ENCODE measurements around the gene MAP2. TPM values are rescaled to one million over a fixed set of nuclear protein-coding genes. Genes with fewer than 3 reads are reported as not detected.

Gene MAP2
- total and polyA plus RNA-seq, 2 donors (not counting 1 experiment from before 2014, with no cell fraction given): 1.8 to 3.0 TPM

DNA sequence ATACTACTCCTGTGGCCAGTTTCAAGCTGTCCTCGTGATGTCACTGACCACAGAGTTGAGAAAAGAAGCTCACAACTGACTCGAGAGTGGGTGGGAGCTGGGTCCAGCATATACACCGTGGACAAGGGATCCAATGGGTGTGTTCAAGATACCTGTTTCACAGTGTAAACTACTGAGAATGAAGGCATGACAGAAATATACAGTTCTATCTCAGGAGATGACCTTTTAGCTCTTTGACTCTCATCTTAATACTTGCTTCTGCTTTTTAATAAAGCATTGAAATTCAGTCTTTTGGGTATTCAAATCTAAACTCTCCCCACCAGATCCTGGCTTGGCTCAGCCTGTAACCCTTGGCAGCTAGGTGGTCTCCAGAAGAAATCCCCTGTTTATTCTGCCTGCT lies 130.1 kb downstream of the MAP2 start:
- CTCF ChIA-PET: interaction anchor here (0.9 to 5.1 kb wide), 4 partner anchors 27 to 219 kb away, joined by 3 to 48 read pairs (median 10); partner anchors contain the start of gene MAP2
- Histone ChIP-seq H4K20me1 (ENCODE audit: control insufficient read depth, insufficient read depth, low read length, poor library complexity, severe bottlenecking) (no peaks in the 10 kb centered on the region), H3K27me3 (replicated peaks in 1 of 4; ENCODE audit: control extremely low read depth in 1 of 4, control insufficient read depth in 3 of 4, insufficient read depth in 4 of 4, low read length in 3 of 4) (no peaks in the 10 kb centered on the region), H3K9ac (ENCODE audit: low read length) (no peak overlapping the region), H3K4me2 (replicated peaks; ENCODE audit: low read depth, low read length, poor library complexity, severe bottlenecking) (no peak overlapping the region), H3K4me3 (ENCODE audit: control extremely low read depth in 1 of 5, extremely low read depth in 1 of 5, insufficient read depth in 1 of 5, low read depth in 2 of 5, low read length in 4 of 5) (no peak overlapping the region), H3K36me3 (replicated peaks in 1 of 2; ENCODE audit: control extremely low read depth in 1 of 2, control insufficient read depth in 1 of 2, extremely low read depth in 1 of 2, insufficient read depth in 2 of 2, low read length in 1 of 2) (no peaks in the 10 kb centered on the region), H3K9me3 (ENCODE audit: control extremely low read depth in 1 of 3, control insufficient read depth in 2 of 3, insufficient read depth in 1 of 3, low read length in 2 of 3) (peaks cover 0 to 3% (median 1%) of the 10 kb centered on the region in 3 donors), H2AFZ (ENCODE audit: insufficient read depth, low read depth, low read length, poor library complexity, severe bottlenecking) (no peak overlapping the region), H3K4me1 (ENCODE audit: control insufficient read depth in 2 of 2, insufficient read depth in 2 of 2, low read length in 2 of 2) (peaks cover 0 to 3% of the 10 kb centered on the region in 2 donors), H3K79me2 (ENCODE audit: control insufficient read depth, insufficient read depth, low read length) (no peaks in the 10 kb centered on the region), H3K27ac (ENCODE audit: low read length in 2 of 2) (no peak overlapping the region)
- Mint-ChIP-seq H3K9me3 (ENCODE audit: insufficient read depth) (no peaks in the 10 kb centered on the region), H3K27me3 (no peaks in the 10 kb centered on the region), H3K4me3 (no peak overlapping the region), H3K4me1 (peaks cover 7% of the 10 kb centered on the region), H3K27ac (no peak overlapping the region)
- no peak for TF ChIP-seq EZH2 (IDR thresholded peaks at IDR 0.05; ENCODE audit: borderline replicate concordance, insufficient read depth, low read depth, low read length, poor library complexity, severe bottlenecking)
- TF ChIP-seq, protein P1, sequence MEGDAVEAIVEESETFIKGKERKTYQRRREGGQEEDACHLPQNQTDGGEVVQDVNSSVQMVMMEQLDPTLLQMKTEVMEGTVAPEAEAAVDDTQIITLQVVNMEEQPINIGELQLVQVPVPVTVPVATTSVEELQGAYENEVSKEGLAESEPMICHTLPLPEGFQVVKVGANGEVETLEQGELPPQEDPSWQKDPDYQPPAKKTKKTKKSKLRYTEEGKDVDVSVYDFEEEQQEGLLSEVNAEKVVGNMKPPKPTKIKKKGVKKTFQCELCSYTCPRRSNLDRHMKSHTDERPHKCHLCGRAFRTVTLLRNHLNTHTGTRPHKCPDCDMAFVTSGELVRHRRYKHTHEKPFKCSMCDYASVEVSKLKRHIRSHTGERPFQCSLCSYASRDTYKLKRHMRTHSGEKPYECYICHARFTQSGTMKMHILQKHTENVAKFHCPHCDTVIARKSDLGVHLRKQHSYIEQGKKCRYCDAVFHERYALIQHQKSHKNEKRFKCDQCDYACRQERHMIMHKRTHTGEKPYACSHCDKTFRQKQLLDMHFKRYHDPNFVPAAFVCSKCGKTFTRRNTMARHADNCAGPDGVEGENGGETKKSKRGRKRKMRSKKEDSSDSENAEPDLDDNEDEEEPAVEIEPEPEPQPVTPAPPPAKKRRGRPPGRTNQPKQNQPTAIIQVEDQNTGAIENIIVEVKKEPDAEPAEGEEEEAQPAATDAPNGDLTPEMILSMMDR (IDR thresholded peaks at IDR 0.05): no peak
- no peak for DNase-seq
- POLR2A ChIA-PET: no interaction called here
- ATAC-seq (ENCODE audit: low read depth): no peak
- intact Hi-C loops (cut with micrococcal nuclease): no loop called here
- WGBS (ENCODE audit: insufficient coverage): 83% methylated on average over 3 of the region's 3 CpGs

DNA sequence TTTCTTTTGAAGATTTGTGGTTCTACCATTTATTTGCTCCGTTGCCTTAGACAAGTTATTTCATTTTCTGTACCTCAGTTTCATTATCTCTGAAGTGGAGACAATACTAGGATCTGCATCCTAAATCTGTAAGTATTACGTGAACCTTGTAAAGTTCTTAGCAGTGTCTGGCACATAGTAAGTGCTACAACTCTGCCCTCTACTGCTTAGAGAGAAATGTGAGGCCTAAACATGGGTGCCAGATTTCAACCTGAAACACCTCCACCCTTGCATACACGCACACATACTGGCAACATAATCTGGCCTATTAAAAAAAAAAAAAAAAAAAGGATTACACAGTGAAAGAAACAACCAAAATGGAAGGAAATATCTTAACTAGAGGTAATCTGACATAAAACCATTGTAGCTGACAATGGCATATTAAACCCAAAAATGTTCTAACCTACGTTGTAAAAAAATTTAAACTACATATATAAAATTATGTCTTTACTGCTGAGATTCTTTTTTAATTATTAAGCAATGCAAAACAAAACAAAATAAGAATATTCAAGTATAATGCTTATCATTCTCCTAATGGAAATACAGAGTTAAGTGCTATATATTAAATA lies 132.6 kb downstream of the MAP2 start:
- ChIA-PET POLR2A (no interaction called here), CTCF (interaction anchor here (0.7 to 5.1 kb wide), 4 partner anchors 9 to 222 kb away, joined by 3 to 48 read pairs (median 10); partner anchors contain the start of gene MAP2)
- Mint-ChIP-seq H3K27me3 (no peaks in the 10 kb centered on the region), H3K9me3 (ENCODE audit: insufficient read depth) (no peaks in the 10 kb centered on the region), H3K27ac (no peak overlapping the region), H3K4me3 (no peak overlapping the region), H3K4me1 (peaks cover 5% of the 10 kb centered on the region)
- Histone ChIP-seq H3K27me3 (replicated peaks in 1 of 4; ENCODE audit: control extremely low read depth in 1 of 4, control insufficient read depth in 3 of 4, insufficient read depth in 4 of 4, low read length in 3 of 4) (no peaks in the 10 kb centered on the region), H3K9ac (ENCODE audit: low read length) (no peak overlapping the region), H3K79me2 (ENCODE audit: control insufficient read depth, insufficient read depth, low read length) (no peaks in the 10 kb centered on the region), H3K27ac (ENCODE audit: low read length in 2 of 2) (no peak overlapping the region), H3K4me2 (replicated peaks; ENCODE audit: low read depth, low read length, poor library complexity, severe bottlenecking) (no peak overlapping the region), H3K4me1 (ENCODE audit: control insufficient read depth in 2 of 2, insufficient read depth in 2 of 2, low read length in 2 of 2) (no peaks in the 10 kb centered on the region), H3K36me3 (replicated peaks in 1 of 2; ENCODE audit: control extremely low read depth in 1 of 2, control insufficient read depth in 1 of 2, extremely low read depth in 1 of 2, insufficient read depth in 2 of 2, low read length in 1 of 2) (no peaks in the 10 kb centered on the region), H3K4me3 (ENCODE audit: control extremely low read depth in 1 of 5, extremely low read depth in 1 of 5, insufficient read depth in 1 of 5, low read depth in 2 of 5, low read length in 4 of 5) (no peak overlapping the region), H2AFZ (ENCODE audit: insufficient read depth, low read depth, low read length, poor library complexity, severe bottlenecking) (no peak overlapping the region), H3K9me3 (ENCODE audit: control extremely low read depth in 1 of 3, control insufficient read depth in 2 of 3, insufficient read depth in 1 of 3, low read length in 2 of 3) (no peaks in the 10 kb centered on the region), H4K20me1 (ENCODE audit: control insufficient read depth, insufficient read depth, low read length, poor library complexity, severe bottlenecking) (no peaks in the 10 kb centered on the region)
- TF ChIP-seq, protein P1 (IDR thresholded peaks at IDR 0.05): peak; percentile 58
- no peak for TF ChIP-seq EZH2 (IDR thresholded peaks at IDR 0.05; ENCODE audit: borderline replicate concordance, insufficient read depth, low read depth, low read length, poor library complexity, severe bottlenecking)
- ATAC-seq (ENCODE audit: low read depth) (no peak), DNase-seq (peak; percentile 50)
- no CpG with 5 or more reads among the region's 4 CpGs for WGBS (ENCODE audit: insufficient coverage)
- intact Hi-C loops (cut with micrococcal nuclease): loop anchor here (5.0 kb wide), 1 partner anchor 129 kb away; no protein-coding TSS in a partner anchor

Measured in B cell (primary cell).